ENCODE results near the gene USP14.

The USP14 gene

DNA sequence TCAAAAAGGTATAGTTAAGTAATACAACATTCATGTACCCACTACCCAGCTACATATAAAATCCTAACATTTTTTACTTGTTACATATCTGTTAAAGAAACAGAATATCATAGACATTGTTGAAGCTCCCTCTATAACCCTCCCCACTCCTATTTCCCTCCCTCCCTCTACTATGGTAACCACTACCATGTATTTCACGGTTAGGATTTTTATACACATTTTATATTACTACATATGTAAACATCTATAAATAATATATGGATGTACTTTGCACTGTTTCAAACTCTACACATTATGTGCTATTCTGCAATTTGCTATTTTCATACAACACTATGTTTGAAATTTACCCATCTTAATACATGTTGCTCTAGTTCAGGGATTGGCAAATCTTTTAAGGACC lies 73.2 kb downstream of the USP14 start:
- FAIRE-seq, result no peak

DNA sequence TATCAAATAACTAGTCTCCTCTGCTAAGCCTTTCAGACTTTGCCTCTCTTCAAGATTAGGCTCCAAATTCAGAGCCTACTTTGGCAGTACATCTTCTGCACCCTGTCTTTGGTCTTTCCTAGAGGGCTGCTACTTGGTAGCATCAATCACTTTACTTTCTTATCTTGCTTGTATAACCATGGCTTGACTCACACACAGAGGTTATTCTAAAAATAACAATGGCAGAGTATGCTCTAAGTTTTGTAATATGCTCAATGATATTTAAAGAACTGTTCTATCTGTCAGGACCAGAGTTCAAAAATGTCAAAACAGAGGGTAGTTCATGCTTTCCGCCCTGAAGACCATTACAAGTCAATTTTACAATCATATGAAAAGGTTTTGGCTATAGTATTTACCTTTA lies 81.8 kb downstream of the USP14 start:
- FAIRE-seq, result no peak

DNA sequence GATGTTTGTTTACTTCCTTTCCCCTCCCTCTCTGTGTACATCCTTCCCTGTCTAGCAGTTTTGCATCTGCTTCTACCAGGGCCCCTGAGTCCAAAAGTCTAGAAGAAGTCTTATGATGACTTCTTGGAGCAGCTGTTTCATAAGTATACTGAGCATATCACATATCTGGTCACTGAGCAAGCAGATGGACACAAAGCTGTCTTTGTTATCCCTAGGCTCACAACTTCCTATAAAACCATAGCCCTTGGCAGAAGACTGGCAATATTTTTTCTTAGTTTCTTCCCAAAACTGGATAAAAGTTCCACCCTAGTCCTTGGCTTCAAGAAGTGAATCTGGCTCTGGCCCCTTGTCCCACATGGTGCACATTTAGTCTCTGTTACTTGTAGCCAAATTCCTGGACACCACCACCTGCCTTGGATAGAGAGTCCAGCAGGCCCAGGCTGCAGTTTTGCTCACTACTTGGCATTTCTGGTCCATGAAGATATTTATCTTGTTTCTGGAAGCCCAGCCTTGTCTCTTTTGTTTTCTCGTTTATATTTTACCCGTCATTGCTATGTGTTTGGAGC lies 87.0 kb downstream of the USP14 start:
- FAIRE-seq, result no peak

DNA sequence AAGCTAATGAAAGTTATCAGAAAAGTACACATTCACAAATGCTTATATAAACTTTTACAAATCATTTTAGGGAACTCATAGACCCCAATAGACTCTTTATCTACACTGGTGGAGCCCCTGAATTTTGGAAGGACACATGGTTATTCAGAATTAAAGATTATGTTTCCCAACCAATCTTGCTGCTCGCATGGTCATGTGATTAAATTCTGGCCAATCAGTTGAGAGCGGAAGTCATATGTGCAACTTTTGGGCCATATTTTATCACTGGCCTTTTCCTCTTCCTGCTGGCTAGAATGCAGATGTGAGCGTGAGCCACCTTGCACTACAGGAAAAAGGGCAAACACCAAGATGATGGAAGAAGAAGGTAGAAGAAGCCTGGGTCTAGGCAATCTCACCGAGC lies 89.7 kb downstream of the USP14 start:
- no peak for FAIRE-seq

DNA sequence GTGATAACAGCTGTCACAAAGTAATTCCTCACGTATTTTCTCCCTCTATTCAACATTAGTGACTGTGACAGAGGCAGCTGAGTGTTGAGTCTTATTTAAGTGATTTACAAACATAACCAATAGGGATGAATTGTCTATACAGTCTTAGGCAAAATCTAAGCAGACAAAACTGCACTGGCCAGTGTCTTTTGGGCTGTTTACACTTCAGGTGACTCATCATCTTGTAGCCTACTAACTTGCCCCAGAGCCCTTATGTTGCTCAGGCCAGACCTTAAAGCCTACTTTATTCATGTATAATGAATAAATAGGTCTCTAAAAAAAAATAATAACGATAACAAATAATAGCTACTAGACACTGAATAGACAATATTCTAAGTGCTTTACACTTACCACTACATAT lies 92.3 kb downstream of the USP14 start:
- FAIRE-seq, result no peak

DNA sequence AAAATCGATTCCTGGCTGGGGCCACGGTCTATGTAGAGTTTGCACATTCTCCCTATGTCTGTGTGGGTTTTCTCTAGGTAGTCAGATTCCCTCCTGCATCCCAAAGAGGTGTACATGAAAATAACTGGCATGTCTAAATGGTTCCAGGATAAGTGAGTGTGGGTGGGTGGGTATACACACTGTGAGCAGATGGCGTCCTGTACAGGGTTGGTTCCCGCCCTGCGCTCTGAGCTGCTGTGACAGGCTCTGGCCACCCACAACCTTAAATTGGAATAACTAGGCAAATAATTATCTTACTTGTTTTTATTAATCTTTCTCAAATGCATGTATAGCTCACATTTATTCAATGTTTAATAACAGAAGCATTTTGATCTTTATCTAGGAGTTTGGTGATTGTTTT lies 93.2 kb downstream of the USP14 start:
- no peak for FAIRE-seq

DNA sequence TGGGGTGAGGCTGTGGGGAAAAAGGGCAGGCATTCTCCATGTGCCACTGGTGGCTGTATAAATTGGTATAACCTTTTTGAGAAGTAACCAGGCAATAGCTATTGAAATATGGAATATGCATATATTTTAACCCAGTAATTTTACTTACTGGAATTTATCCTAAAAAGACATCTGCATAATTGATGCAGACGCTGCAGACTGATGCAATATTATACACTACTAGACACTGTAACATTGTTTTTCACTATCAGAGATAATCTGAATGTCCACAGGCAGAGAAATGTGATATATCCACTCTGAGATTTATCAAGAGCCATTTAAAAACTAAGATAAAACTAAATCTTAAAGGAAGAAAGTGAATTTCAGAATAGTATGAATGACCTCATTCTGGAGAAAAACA lies 94.8 kb downstream of the USP14 start:
- FAIRE-seq, result no peak

DNA sequence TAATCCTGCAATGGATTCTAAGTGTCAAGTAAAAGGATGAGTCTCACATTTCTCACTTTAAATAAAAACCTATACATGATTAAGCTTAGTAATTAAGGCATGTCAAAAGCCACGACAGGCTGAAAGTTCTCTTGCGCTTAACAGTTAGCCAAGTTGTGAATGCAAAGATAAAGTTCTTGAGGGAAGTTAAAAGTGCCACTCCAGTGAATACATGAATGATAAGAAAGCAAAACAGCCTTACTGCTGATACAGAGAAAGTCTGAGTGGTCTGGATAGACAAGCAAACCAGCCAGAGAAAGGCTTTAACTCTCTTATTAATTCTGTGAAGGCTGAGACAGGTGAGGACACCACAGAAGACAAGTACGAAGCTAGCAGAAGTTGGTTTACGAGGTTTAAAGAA lies 96.8 kb downstream of the USP14 start:
- no peak for FAIRE-seq

DNA sequence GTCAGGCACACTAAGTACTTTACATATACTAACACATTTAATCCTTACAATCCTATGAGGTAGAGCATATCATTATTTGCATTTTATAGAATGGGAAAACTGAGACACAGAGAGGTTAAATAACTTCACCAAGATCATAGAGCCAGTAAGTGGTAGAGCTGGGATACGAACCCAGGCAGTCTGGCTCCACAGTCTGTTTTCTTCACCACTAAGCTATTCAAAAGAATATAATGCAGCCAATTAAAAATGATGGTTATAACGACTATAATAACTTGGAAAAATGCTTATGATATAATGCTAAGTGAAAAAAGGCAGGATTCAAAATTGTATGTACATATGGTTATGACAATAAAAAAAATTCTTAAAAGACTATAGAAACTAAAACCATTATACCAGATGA lies 102.2 kb downstream of the USP14 start:
- no peak for FAIRE-seq

DNA sequence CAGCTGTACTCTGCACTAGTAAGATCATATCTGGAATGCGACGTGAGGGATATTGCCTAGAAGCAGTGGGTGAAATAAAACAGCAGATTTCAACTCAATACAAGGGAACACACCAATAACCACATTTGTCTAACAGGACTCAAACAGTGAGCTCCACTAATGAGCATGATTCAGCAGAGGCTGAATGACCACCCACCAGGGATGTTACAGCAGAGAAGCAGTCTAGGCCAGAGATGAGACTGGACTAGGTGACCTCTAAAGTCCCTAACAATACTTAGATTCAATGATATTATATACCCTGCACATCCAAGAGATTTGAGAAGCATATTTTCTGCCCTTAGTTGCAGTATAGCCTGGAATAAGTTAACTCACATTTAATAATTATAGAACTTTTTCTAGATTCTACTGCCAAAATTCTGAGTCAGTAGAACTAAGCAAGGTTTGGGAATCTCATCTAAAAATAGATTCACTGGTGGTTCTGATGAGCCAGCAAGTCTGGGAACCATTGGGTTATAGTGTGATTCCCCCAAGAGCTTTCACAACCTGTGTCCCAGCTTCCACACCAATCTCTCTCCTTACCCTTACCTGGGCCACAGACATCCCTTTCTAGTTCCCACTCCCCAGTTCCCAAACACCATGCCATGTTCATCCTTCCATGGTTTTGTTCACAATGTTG lies 103.2 kb downstream of the USP14 start:
- no peak for FAIRE-seq

All from TTC549 (cell line).